ENCODE results near the gene SPON2.

Gene SPON2

GRCh38 chr4:1174941-1175634, 2.7 kb upstream of the SPON2 start:
- no peak overlapping the region for H3K4me3 ChIP-seq (ENCODE audit: low read depth in 1 of 2, low read length in 2 of 2)
- no peak overlapping the region for H2AFZ ChIP-seq (ENCODE audit: low read depth, low read length)
- H3K27ac ChIP-seq (ENCODE audit: low read length): no peak overlapping the region
- 0 out of 3 replicates have a peak, but pooled peaks have one; percentile 19 for ATAC-seq (ENCODE audit: insufficient read depth, low read depth)
- no peak for TF ChIP-seq EZH2 (IDR thresholded peaks at IDR 0.05; ENCODE audit: borderline replicate concordance, low read depth, low read length, severe bottlenecking)
- TF ChIP-seq CTCF (IDR thresholded peaks at IDR 0.05; ENCODE audit: borderline replicate concordance, extremely low read depth, low read length, poor library complexity, severe bottlenecking): no peak
- no peak overlapping the region for H3K9ac ChIP-seq (ENCODE audit: low read depth, low read length)
- no peaks in the 10 kb centered on the region for H4K20me1 ChIP-seq (ENCODE audit: insufficient read depth, low read length)
- no peaks in the 10 kb centered on the region for H3K27me3 ChIP-seq (ENCODE audit: insufficient read depth, low read length, poor library complexity)
- H3K4me1 ChIP-seq (ENCODE audit: insufficient read depth, low read length): no peaks in the 10 kb centered on the region
- H3K79me2 ChIP-seq (ENCODE audit: insufficient read depth, low read length): no peaks in the 10 kb centered on the region
- H3K4me2 ChIP-seq (ENCODE audit: insufficient read depth, low read length): no peak overlapping the region
- H3K9me3 ChIP-seq (ENCODE audit: insufficient read depth, low read length, severe bottlenecking): peaks cover 3% of the 10 kb centered on the region
- DNase-seq: no peak
- H3K36me3 ChIP-seq (ENCODE audit: insufficient read depth, low read length): no peaks in the 10 kb centered on the region

- H3K4me3 ChIP-seq (ENCODE audit: low read depth in 1 of 2, low read length in 2 of 2): no peak overlapping the region
- no peak for ATAC-seq (ENCODE audit: insufficient read depth, low read depth)
Measured at GRCh38 chr4:1172971-1173757, 781 bp upstream of the SPON2 start.

GRCh38 chr4:1171311-1172227, 814 bp downstream of the SPON2 start:
- ATAC-seq (ENCODE audit: insufficient read depth, low read depth): no peak
- H4K20me1 ChIP-seq (ENCODE audit: insufficient read depth, low read length): no peaks in the 10 kb centered on the region
- 0 out of 2 replicates have a peak, but pooled peaks cover 4% of the 10 kb centered on the region for H3K79me2 ChIP-seq (ENCODE audit: insufficient read depth, low read length)
- no peak overlapping the region for H3K9ac ChIP-seq (ENCODE audit: low read depth, low read length)
- H3K36me3 ChIP-seq (ENCODE audit: insufficient read depth, low read length): no peaks in the 10 kb centered on the region
- H2AFZ ChIP-seq (ENCODE audit: low read depth, low read length): no peak overlapping the region
- H3K27me3 ChIP-seq (ENCODE audit: insufficient read depth, low read length, poor library complexity): no peaks in the 10 kb centered on the region
- no peak overlapping the region for H3K27ac ChIP-seq (ENCODE audit: low read length)
- no peak for DNase-seq
- H3K9me3 ChIP-seq (ENCODE audit: insufficient read depth, low read length, severe bottlenecking): no peaks in the 10 kb centered on the region
- no peak for TF ChIP-seq EZH2 (IDR thresholded peaks at IDR 0.05; ENCODE audit: borderline replicate concordance, low read depth, low read length, severe bottlenecking)
- no peak for TF ChIP-seq CTCF (IDR thresholded peaks at IDR 0.05; ENCODE audit: borderline replicate concordance, extremely low read depth, low read length, poor library complexity, severe bottlenecking)
- H3K4me1 ChIP-seq (ENCODE audit: insufficient read depth, low read length): peaks cover 22% of the 10 kb centered on the region
- no peak overlapping the region for H3K4me3 ChIP-seq (ENCODE audit: low read depth in 1 of 2, low read length in 2 of 2)
- no peak overlapping the region for H3K4me2 ChIP-seq (ENCODE audit: insufficient read depth, low read length)

More at GRCh38 chr4:1172971-1173757, 781 bp upstream of the SPON2 start:
- DNase-seq: no peak
- Histone ChIP-seq H4K20me1 (ENCODE audit: insufficient read depth, low read length) (no peaks in the 10 kb centered on the region), H3K79me2 (ENCODE audit: insufficient read depth, low read length) (no peaks in the 10 kb centered on the region), H3K4me1 (ENCODE audit: insufficient read depth, low read length) (peaks cover 10% of the 10 kb centered on the region), H2AFZ (ENCODE audit: low read depth, low read length) (no peak overlapping the region), H3K4me2 (ENCODE audit: insufficient read depth, low read length) (no peak overlapping the region), H3K27ac (ENCODE audit: low read length) (no peak overlapping the region), H3K9me3 (ENCODE audit: insufficient read depth, low read length, severe bottlenecking) (no peaks in the 10 kb centered on the region), H3K9ac (ENCODE audit: low read depth, low read length) (no peak overlapping the region), H3K36me3 (ENCODE audit: insufficient read depth, low read length) (no peaks in the 10 kb centered on the region), H3K27me3 (ENCODE audit: insufficient read depth, low read length, poor library complexity) (no peaks in the 10 kb centered on the region)
- TF ChIP-seq CTCF (IDR thresholded peaks at IDR 0.05; ENCODE audit: borderline replicate concordance, extremely low read depth, low read length, poor library complexity, severe bottlenecking) (no peak), EZH2 (IDR thresholded peaks at IDR 0.05; ENCODE audit: borderline replicate concordance, low read depth, low read length, severe bottlenecking) (no peak)

Measured in DND-41 (cell line).